Pancreas (tissue), 10 donors: ENCODE measurements around the gene TRAF5. TPM values are rescaled to one million over a fixed set of nuclear protein-coding genes. Genes with fewer than 3 reads are reported as not detected.

ENCODE experiments used
- ATAC-seq, 4 donors: fragments of 200-7000 bp; cut with Tn5 transposase; one replicate each; pipeline versions ENCODE4 v1.8.0 to v1.9.1; 2020; ENCODE audit warnings: mild to moderate bottlenecking in 4 of 4, moderate library complexity in 4 of 4
- DNase-seq, 6 donors: peaks; one replicate each; pipeline ENCODE4 v3.0.0-alpha.2; 2020
- FAIRE-seq: peaks from 2 replicates; lab custom pipeline; 2012; peaks lifted over from hg19 to GRCh38; lab: Jason Lieb, UNC
- H3K27ac ChIP-seq, 4 donors: fragments of 200-600 bp; sonication (generic); 1 replicate in 3 of 4; 2 replicates in 1 of 4; pipeline versions ENCODE4 v1.5.0 to v1.8.0; 2020
- H3K27me3 ChIP-seq, 4 donors: fragments of 200-600 bp; one replicate each; pipeline ENCODE4 v1.8.0; 2021
- H3K36me3 ChIP-seq, 3 donors: fragments of 200-600 bp; sonication (generic) in 1 of 3; one replicate each; pipeline versions ENCODE4 v1.5.0 to v1.8.0; 2020 to 2021
- H3K4me1 ChIP-seq, 3 donors: fragments of 200-600 bp; one replicate each; pipeline ENCODE4 v1.8.0; 2021
- H3K4me3 ChIP-seq, 4 donors: fragments of 200-600 bp; sonication (generic) in 2 of 4; one replicate each; pipeline versions ENCODE4 v1.5.0 to v1.8.0; 2020 to 2021
- H3K9me3 ChIP-seq, 4 donors: fragments of 200-600 bp; one replicate each; pipeline ENCODE4 v1.8.0; 2021
- WGBS, 2 donors: extraction: QIAGEN DNeasy Blood & Tissue Kit; methylation state at CpG; one replicate each; pipeline ENCODE4 v1.1.7; 2013; 5-methylcytosine and 5-hydroxymethylcytosine counted together
- intact Hi-C, 3 donors: fragments of 100-400 bp; cut with DNase I; formaldehyde crosslinking; loops; one replicate each; pipeline versions ENCODE4 v1.11.1 to v1.14.2; 2022
- polyA plus RNA-seq, 2 donors: library from polyadenylated mRNA; stranded (reverse); fragments of 200-250 nt; gene quantifications; one replicate each; pipeline ENCODE4 v1.2.3, GENCODE V29; 2013
- total RNA-seq, 6 donors: library from RNA; stranded (reverse); fragmentation: NEBNext Ultra II Directional in 4 of 6; extraction: Animal tissue kit (Norgen Biotek cat#: 25700) in 4 of 6; gene quantifications; one replicate each; pipeline versions ENCODE4 v1.2.1 to v1.2.4, GENCODE V29; 2021 to 2023
- TF ChIP-seq, protein P1 (sequence below), 4 donors: fragments of 200-600 bp; sonication (generic) in 3 of 4; IDR thresholded peaks; one replicate each; pipeline versions ENCODE4 v1.5.0 to v1.8.0; 2021; ENCODE audit warnings: antibody characterized with exemption in 4 of 4
- donor health status: healthy with polysubstance abuse.
- donor health status: DM: no; HTN: no; CAD: no; lungs with moderate emphysema.
- donor health status: DM: no; HTN: no; CAD: no.
- donor health status: control.
- donor health status: control.
- donor health status: Bipolar disorder and iron deficiency.
- donor health status: DM: yes; HTN: yes; CAD: no.
- donor health status: DM: no; HTN: no; CAD: no.
- donor health status: DM: no; HTN: no; CAD: no.
- donor health status: DM: yes; HTN: yes; CAD: no.

The TRAF5 gene
- total and polyA plus RNA-seq, 8 donors = 14.5 to 26.6 (median 23.2) TPM

DNA sequence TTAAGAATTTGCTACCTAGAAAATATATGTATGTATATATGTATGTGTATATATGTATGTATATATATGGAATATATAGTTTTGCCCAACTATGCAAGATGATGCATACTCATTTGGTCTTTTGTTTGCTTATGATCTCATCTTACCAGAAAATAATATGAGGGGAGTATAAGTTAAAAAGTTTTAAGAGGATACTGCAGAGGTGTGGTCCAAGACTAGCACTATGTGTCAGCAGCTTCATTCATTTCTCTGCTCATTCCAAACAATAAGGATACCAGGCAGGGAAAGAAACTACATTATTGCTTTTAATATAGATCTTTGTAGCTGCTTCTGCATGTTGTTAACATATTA lies 44.6 kb upstream of the TRAF5 start:
- FAIRE-seq (no peak), DNase-seq (no peak), ATAC-seq (no peak)
- TF ChIP-seq, protein P1, sequence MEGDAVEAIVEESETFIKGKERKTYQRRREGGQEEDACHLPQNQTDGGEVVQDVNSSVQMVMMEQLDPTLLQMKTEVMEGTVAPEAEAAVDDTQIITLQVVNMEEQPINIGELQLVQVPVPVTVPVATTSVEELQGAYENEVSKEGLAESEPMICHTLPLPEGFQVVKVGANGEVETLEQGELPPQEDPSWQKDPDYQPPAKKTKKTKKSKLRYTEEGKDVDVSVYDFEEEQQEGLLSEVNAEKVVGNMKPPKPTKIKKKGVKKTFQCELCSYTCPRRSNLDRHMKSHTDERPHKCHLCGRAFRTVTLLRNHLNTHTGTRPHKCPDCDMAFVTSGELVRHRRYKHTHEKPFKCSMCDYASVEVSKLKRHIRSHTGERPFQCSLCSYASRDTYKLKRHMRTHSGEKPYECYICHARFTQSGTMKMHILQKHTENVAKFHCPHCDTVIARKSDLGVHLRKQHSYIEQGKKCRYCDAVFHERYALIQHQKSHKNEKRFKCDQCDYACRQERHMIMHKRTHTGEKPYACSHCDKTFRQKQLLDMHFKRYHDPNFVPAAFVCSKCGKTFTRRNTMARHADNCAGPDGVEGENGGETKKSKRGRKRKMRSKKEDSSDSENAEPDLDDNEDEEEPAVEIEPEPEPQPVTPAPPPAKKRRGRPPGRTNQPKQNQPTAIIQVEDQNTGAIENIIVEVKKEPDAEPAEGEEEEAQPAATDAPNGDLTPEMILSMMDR (IDR thresholded peaks at IDR 0.05) = no peak
- Histone ChIP-seq H3K9me3 (no peaks in the 10 kb centered on the region), H3K36me3 (peaks cover 5 to 44% (median 19%) of the 10 kb centered on the region in 3 donors), H3K4me3 (no peak overlapping the region), H3K4me1 (no peaks in the 10 kb centered on the region), H3K27me3 (no peaks in the 10 kb centered on the region), H3K27ac (no peak overlapping the region)
- intact Hi-C loops = no loop called here

DNA sequence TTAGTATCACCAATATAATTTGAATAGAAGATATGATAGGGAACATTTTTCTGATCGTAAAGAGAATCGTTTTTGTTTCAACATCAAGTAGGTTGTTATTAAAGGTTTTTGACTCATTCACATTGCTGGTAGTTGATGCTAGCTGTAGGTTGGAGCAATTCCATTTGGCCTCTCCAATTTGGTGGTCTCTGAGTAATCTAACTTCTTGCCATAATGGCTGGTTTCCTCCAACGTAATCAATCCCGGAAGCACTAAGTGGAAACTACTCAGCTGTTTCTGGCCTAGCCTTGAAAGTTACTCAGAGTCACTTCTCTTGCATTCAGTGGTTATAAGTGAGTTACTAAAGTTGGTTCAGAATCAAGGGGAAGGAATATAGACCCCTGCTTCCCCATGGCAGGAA lies 41.4 kb upstream of the TRAF5 start:
- no peaks in the 10 kb centered on the region for H3K27me3 ChIP-seq
- no peak overlapping the region for H3K27ac ChIP-seq
- H3K4me3 ChIP-seq = no peak overlapping the region
- no peaks in the 10 kb centered on the region for H3K9me3 ChIP-seq
- intact Hi-C loops = no loop called here
- TF ChIP-seq, protein P1 (IDR thresholded peaks at IDR 0.05) = no peak
- FAIRE-seq (no peak), DNase-seq (no peak), ATAC-seq (no peak)
- H3K36me3 ChIP-seq = peaks cover 0 to 25% (median 14%) of the 10 kb centered on the region in 3 donors
- whole genome bisulfite sequencing, 2 donors = 84 to 89% methylated on average over 4 of the region's 4 CpGs
- H3K4me1 ChIP-seq = no peaks in the 10 kb centered on the region

DNA sequence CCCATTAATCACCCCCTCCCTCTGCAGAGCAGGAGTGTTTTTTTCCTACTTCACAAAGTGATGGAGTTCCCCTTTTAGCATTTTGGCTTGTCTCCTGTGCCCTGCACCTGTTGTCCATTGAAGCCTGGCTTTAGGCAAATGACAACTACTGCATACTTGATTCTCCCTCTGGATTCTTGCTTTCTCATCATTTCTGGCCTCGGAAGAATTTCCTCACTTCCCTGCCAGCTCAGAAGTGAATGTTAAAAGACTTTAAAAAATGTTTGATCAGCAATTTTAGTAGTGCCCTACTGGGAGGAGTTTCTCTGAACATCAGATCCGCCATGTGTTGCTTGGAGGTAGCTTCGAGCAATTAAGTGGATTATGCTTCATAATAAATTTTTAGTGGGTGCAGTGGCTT lies 39.4 kb upstream of the TRAF5 start:
- Histone ChIP-seq H3K4me3 (no peak overlapping the region), H3K36me3 (peaks cover 0 to 37% (median 17%) of the 10 kb centered on the region in 3 donors), H3K27me3 (no peaks in the 10 kb centered on the region), H3K4me1 (no peaks in the 10 kb centered on the region), H3K27ac (no peak overlapping the region), H3K9me3 (no peaks in the 10 kb centered on the region)
- ATAC-seq (no peak), FAIRE-seq (no peak), DNase-seq (no peak)
- 86 to 93% methylated on average over 3 of the region's 3 CpGs for WGBS, 2 donors
- TF ChIP-seq, protein P1 (IDR thresholded peaks at IDR 0.05) = no peak
- intact Hi-C loops = no loop called here

DNA sequence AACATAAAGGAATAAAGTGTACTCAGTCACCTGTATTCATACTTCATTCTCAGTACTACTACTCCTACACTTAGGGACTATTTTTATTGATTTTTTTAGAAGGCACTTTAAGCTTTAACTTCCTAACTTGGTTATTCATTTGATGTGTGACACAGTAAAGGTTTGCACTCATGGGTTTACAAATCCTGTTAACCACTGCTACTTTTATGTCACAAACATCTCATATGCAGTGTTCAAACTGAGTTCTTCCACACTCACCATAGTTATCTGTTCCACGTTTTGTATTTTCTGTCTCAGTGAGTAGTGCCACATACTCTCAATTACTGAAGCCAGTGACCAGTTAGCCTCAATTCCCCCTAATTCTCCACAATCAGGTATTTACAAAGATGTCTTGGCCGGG lies 34.2 kb upstream of the TRAF5 start:
- FAIRE-seq = no peak
- TF ChIP-seq, protein P1 (IDR thresholded peaks at IDR 0.05) = no peak
- no peak for ATAC-seq
- H3K9me3 ChIP-seq = no peaks in the 10 kb centered on the region
- peaks cover 0 to 44% (median 8%) of the 10 kb centered on the region in 3 donors for H3K36me3 ChIP-seq
- no peak for DNase-seq
- H3K27me3 ChIP-seq = no peaks in the 10 kb centered on the region
- H3K4me1 ChIP-seq = peaks cover 0 to 2% (median 0%) of the 10 kb centered on the region in 3 donors
- 85 to 95% methylated on average over 2 of the region's 2 CpGs for WGBS, 2 donors
- H3K27ac ChIP-seq = no peak overlapping the region
- intact Hi-C loops = no loop called here
- H3K4me3 ChIP-seq = no peak overlapping the region

DNA sequence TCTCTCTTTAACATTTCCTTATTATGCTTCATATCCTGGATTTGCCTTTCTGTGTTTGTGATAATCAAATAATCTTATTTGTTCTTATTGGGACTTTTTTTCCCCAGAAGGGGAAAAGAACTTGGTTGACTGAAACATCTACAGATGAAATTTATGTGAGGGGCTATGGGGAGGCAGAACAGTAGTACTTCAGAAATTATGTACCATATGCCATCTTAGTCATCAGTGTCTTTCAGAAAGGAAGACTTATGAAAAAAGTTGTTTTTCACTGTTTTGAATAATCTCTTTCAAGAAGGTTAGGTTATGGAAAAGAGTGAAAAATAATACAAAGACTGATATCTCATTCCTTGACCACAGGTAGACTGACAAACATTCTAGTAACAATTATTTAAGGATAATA lies 30.2 kb upstream of the TRAF5 start:
- Histone ChIP-seq H3K27me3 (no peaks in the 10 kb centered on the region), H3K36me3 (peaks cover 0 to 21% (median 3%) of the 10 kb centered on the region in 3 donors), H3K4me1 (peaks cover 0 to 3% (median 0%) of the 10 kb centered on the region in 3 donors), H3K4me3 (no peak overlapping the region), H3K9me3 (no peaks in the 10 kb centered on the region), H3K27ac (no peak overlapping the region)
- ATAC-seq (no peak), FAIRE-seq (no peak), DNase-seq (no peak)
- intact Hi-C loops = no loop called here
- TF ChIP-seq, protein P1 (IDR thresholded peaks at IDR 0.05) = no peak
